ENCODE measurements around the gene ATG10.

Gene ATG10

DNA sequence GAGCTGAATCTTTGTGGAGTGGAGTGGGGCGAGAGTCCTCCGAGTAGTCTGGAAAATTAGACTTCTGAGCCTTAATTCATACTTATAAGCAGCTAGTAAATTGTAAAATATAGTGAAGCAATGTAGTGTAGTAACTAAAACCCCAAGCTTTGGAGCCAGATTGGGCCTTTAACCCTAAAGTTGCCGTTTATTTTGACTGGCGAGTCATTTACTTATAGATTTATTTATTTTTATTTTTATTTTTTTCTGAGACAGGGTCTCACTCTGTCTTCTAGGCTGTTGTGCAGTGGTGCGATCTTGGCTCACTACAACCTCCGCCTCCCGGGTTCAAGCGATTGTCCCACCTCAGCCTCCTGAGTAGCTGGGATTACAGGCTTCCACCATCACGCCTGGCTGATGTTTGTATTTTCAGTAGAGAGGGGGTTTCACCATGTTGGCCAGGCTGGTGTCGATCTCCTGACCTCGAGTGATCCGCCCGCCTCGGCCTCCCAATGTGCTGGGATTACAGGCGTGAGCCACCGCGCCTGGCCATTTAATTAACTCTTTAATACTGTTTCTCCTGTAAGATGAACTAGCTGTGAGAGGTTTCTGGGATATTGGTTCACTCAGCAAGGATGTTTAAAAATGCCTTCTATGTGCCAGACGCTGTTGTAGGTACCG, 307.0 kb downstream of the ATG10 start:
- peak overlapping the region; percentile 99 for H3K4me3 ChIP-seq (ENCODE audit: low read length)
- no peak for DNase-seq (ENCODE audit: low read depth)
- TF ChIP-seq, protein P1, sequence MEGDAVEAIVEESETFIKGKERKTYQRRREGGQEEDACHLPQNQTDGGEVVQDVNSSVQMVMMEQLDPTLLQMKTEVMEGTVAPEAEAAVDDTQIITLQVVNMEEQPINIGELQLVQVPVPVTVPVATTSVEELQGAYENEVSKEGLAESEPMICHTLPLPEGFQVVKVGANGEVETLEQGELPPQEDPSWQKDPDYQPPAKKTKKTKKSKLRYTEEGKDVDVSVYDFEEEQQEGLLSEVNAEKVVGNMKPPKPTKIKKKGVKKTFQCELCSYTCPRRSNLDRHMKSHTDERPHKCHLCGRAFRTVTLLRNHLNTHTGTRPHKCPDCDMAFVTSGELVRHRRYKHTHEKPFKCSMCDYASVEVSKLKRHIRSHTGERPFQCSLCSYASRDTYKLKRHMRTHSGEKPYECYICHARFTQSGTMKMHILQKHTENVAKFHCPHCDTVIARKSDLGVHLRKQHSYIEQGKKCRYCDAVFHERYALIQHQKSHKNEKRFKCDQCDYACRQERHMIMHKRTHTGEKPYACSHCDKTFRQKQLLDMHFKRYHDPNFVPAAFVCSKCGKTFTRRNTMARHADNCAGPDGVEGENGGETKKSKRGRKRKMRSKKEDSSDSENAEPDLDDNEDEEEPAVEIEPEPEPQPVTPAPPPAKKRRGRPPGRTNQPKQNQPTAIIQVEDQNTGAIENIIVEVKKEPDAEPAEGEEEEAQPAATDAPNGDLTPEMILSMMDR (IDR thresholded peaks at IDR 0.05; ENCODE audit: insufficient read depth, low read depth, low read length, missing control alignments) = no peak

DNA sequence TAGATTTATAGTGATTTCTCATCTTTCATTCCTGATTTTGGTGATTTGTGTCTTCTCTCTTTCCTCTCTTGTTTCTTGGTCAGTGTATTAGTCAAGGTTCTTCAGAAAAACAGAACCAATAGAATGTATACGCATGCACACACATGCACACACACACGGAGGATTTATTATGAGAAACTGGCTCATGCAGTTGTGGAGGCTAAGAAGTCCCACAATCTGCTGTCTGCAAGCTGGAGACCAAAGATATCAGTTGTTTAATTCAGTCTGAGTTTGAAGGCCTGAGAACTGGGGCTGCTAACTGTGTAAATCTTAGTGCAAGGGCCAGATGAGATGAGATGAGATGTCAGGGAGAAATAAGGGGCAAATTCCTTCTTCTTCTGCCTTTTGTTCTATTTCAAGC, 312.1 kb downstream of the ATG10 start:
- TF ChIP-seq, protein P1 (IDR thresholded peaks at IDR 0.05; ENCODE audit: insufficient read depth, low read depth, low read length, missing control alignments) = no peak
- no peak for DNase-seq (ENCODE audit: low read depth)

DNA sequence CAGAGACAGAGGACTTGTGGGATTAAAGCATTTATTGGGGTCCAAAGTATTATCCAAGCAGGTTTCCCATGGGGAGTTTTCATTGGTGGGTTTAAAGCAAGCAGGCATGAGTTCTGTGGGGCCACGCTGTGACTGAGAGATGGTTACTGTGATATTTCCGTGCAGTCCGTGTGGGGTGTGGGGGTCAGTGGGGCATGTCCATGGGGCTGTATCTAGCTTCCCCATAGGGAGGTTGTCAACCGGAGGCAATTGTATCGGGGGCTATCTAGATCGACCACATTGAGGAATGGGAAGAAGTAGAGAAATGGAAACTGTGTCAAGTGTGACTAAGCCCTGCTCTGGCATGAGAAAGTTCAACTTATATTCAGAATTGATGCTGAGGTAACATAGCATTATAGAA, 313.4 kb downstream of the ATG10 start:
- TF ChIP-seq, protein P1 (IDR thresholded peaks at IDR 0.05; ENCODE audit: insufficient read depth, low read depth, low read length, missing control alignments) = no peak
- DNase-seq (ENCODE audit: low read depth) = no peak
- H3K4me3 ChIP-seq (ENCODE audit: low read length) = no peak overlapping the region

More for the DNA sequence above, 312.1 kb downstream of the ATG10 start:
- H3K4me3 ChIP-seq (ENCODE audit: low read length) = no peak overlapping the region

DNA sequence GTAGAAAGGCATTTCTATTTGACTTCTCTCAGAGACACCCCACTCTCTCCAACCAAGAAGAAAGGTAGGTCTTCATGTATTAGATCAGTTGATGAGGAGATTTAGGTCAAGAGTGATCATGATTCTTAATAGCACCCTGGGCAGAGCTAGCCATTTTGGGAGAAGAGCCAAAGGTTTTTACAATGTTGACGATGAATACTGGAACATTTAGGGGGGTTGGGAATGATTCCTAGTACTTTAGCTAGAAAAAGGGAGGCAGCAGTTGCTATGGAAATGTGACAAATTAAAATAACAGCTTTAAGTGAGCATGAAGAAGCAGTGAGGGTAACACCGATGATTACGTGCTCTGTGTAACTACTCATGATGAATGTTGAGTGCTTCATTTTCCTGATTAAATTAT, 315.8 kb downstream of the ATG10 start:
- TF ChIP-seq, protein P1 (IDR thresholded peaks at IDR 0.05; ENCODE audit: insufficient read depth, low read depth, low read length, missing control alignments) = no peak
- no peak overlapping the region for H3K4me3 ChIP-seq (ENCODE audit: low read length)

DNA sequence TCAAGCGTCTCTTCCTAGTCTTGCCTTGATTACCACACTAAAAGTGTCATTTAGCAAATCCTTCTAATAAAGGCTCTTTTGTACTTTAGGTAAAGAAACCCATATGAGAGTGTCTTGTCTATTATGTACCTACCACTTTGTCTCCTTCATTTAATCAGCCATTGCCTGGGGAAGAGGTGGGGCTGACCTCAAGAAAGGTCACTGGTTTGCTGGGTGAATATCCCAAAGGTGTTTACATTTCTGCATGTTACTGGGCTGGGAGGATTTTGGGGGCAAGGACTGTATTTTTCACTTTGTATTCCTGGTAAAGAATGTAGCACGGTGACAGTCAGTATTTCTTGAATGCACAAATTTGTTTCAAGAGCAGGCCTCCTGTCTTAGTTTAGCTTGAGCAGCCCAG, 318.2 kb downstream of the ATG10 start:
- H3K4me3 ChIP-seq (ENCODE audit: low read length) = no peak overlapping the region
- DNase-seq (ENCODE audit: low read depth) = no peak
- TF ChIP-seq, protein P1 (IDR thresholded peaks at IDR 0.05; ENCODE audit: insufficient read depth, low read depth, low read length, missing control alignments) = no peak

More for the DNA sequence above, 315.8 kb downstream of the ATG10 start:
- DNase-seq (ENCODE audit: low read depth) = no peak

DNA sequence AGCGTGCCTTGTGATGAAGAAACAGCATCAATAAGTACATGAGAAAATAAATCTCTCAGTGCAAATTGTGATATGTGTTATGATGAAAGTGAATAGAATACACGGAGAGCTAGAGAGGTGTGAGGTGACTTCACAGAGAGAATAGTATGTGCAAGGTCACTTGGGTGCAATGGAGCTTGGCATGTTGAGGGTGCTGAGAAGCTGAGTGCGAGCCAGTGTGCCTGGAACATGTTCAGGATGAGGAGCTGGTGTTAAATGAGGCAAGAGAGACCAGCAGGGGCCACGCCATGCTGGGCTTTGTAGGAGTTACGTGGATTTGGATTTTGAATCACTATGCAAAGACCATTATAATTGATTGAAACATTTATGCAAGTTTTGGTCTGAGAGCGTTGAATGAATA, 319.1 kb downstream of the ATG10 start:
- DNase-seq (ENCODE audit: low read depth) = no peak

More for the DNA sequence above, 319.1 kb downstream of the ATG10 start:
- H3K4me3 ChIP-seq (ENCODE audit: low read length) = no peak overlapping the region
- TF ChIP-seq, protein P1 (IDR thresholded peaks at IDR 0.05; ENCODE audit: insufficient read depth, low read depth, low read length, missing control alignments) = no peak

All from epithelial cell of esophagus (primary cell).